ENCODE results near the gene GARS1. TPM values are rescaled to one million over a fixed set of nuclear protein-coding genes. Genes with fewer than 3 reads are reported as not detected.

Gene GARS1
- total and polyA plus RNA-seq, 8 donors, result 71.2 to 131 (median 78.8) TPM

- intact Hi-C loops (cut with DNase I), result no loop called here
- ATAC-seq (no peak), DNase-seq (no peak)
- Histone ChIP-seq H3K4me1 (no peaks in the 10 kb centered on the region), H3K27me3 (no peaks in the 10 kb centered on the region), H3K4me3 (no peak overlapping the region), H3K9me3 (no peaks in the 10 kb centered on the region), H3K27ac (no peak overlapping the region), H3K36me3 (no peaks in the 10 kb centered on the region)
- no peak for TF ChIP-seq CTCF (IDR thresholded peaks at IDR 0.05)
These were observed 73.4 kb downstream of the GARS1 start for GRCh38 chr7:30668102-30668501.

- no peaks in the 10 kb centered on the region for H3K4me1 ChIP-seq
- H3K36me3 ChIP-seq, result no peaks in the 10 kb centered on the region
- TF ChIP-seq CTCF (IDR thresholded peaks at IDR 0.05), result no peak
- H3K9me3 ChIP-seq, result no peaks in the 10 kb centered on the region
- no peak overlapping the region for H3K27ac ChIP-seq
- no peak overlapping the region for H3K4me3 ChIP-seq
- peaks cover 0 to 18% of the 10 kb centered on the region in 2 donors for H3K27me3 ChIP-seq
- intact Hi-C loops (cut with DNase I), result no loop called here
- DNase-seq (peak in 3 of 4 donors; percentile 48 to 77 (median 60)), ATAC-seq (peak; percentile 87)
These were observed 77.3 kb downstream of the GARS1 start for GRCh38 chr7:30671793-30672465.

- H3K9me3 ChIP-seq, result no peaks in the 10 kb centered on the region
- no peak for DNase-seq
- no peaks in the 10 kb centered on the region for H3K36me3 ChIP-seq
- H3K27me3 ChIP-seq, result peaks cover 5 to 39% of the 10 kb centered on the region in 2 donors
- ATAC-seq, result no peak
- H3K4me3 ChIP-seq, result no peak overlapping the region
- TF ChIP-seq CTCF (IDR thresholded peaks at IDR 0.05), result no peak
- intact Hi-C loops (cut with DNase I), result no loop called here
- H3K27ac ChIP-seq, result no peak overlapping the region
- no peaks in the 10 kb centered on the region for H3K4me1 ChIP-seq
These were observed 79.7 kb downstream of the GARS1 start for GRCh38 chr7:30674420-30674819.

- Histone ChIP-seq H3K4me1 (no peaks in the 10 kb centered on the region), H3K27ac (no peak overlapping the region), H3K4me3 (no peak overlapping the region), H3K27me3 (peaks cover 9 to 43% of the 10 kb centered on the region in 2 donors), H3K36me3 (no peaks in the 10 kb centered on the region), H3K9me3 (no peaks in the 10 kb centered on the region)
- intact Hi-C loops (cut with DNase I), result no loop called here
- ATAC-seq, result no peak
- no peak for TF ChIP-seq CTCF (IDR thresholded peaks at IDR 0.05)
- DNase-seq, result no peak
These were observed 80.2 kb downstream of the GARS1 start for GRCh38 chr7:30674876-30675275.

- H3K9me3 ChIP-seq, result no peaks in the 10 kb centered on the region
- peaks cover 44 to 83% of the 10 kb centered on the region in 2 donors for H3K27me3 ChIP-seq
- peaks cover 12 to 13% of the 10 kb centered on the region in 2 donors for H3K4me1 ChIP-seq
- H3K4me3 ChIP-seq, result no peak overlapping the region
- intact Hi-C loops (cut with DNase I), result no loop called here
- no peak for TF ChIP-seq CTCF (IDR thresholded peaks at IDR 0.05)
- ATAC-seq (no peak), DNase-seq (no peak)
- H3K27ac ChIP-seq, result no peak overlapping the region
- no peaks in the 10 kb centered on the region for H3K36me3 ChIP-seq
These were observed 84.1 kb downstream of the GARS1 start for GRCh38 chr7:30678805-30679204.

Measured in left lung (tissue), 10 donors.